Activated CD4-positive, alpha-beta T cell treated with anti-CD3 and anti-CD28 coated beads, Interleukin-2, Interleukin-6, amounts not matched to agents 100 ng/mL and 50 ng/mL, durations not matched to agents 16 hours and 8 hours (primary cell): ENCODE measurements around the gene ZNF592.
"Not testable (repeated sequence)": the region's sequence is repeated elsewhere in the genome, so short reads cannot be mapped to it uniquely, and the experiment has no call there.

Source experiments
- DNase-seq: peaks from one replicate; pipeline ENCODE4 v3.0.0-alpha.2; 2020

ZNF592 gene

GRCh38 chr15:84747416-84748273, 747 bp upstream of the ZNF592 start:
- peak; percentile 75 for DNase-seq

- peak; percentile 68 for DNase-seq
Measured at GRCh38 chr15:84749111-84749991, 959 bp downstream of the ZNF592 start.

GRCh38 chr15:84750583-84751092, 2.2 kb downstream of the ZNF592 start:
- peak; percentile 33 for DNase-seq

GRCh38 chr15:84751721-84752120, 3.3 kb downstream of the ZNF592 start:
- not testable (repeated sequence) for DNase-seq

- DNase-seq: no peak
Measured at GRCh38 chr15:84752195-84752594, 3.8 kb downstream of the ZNF592 start.

- no peak for DNase-seq
Measured at GRCh38 chr15:84752700-84753099, 4.3 kb downstream of the ZNF592 start.

- DNase-seq: not testable (repeated sequence)
Measured at GRCh38 chr15:84754889-84755288, 6.5 kb downstream of the ZNF592 start.

GRCh38 chr15:84755736-84756527, 7.5 kb downstream of the ZNF592 start:
- no peak for DNase-seq

GRCh38 chr15:84759018-84759417, 10.6 kb downstream of the ZNF592 start:
- DNase-seq: no peak

GRCh38 chr15:84760219-84760618, 11.8 kb downstream of the ZNF592 start:
- DNase-seq: peak; percentile 23

GRCh38 chr15:84761607-84762131, 13.3 kb downstream of the ZNF592 start:
- DNase-seq: peak; percentile 73

GRCh38 chr15:84762840-84763572, 14.6 kb downstream of the ZNF592 start:
- no peak for DNase-seq

- DNase-seq: no peak
Measured at GRCh38 chr15:84764585-84764984, 16.2 kb downstream of the ZNF592 start.

- DNase-seq: no peak
Measured at GRCh38 chr15:84764989-84765388, 16.6 kb downstream of the ZNF592 start.

- no peak for DNase-seq
Measured at GRCh38 chr15:84765675-84766074, 17.3 kb downstream of the ZNF592 start.

GRCh38 chr15:84766461-84767035, 18.2 kb downstream of the ZNF592 start:
- no peak for DNase-seq

- DNase-seq: no peak
Measured at GRCh38 chr15:84772031-84772430, 23.6 kb downstream of the ZNF592 start.

- no peak for DNase-seq
Measured at GRCh38 chr15:84772467-84772866, 24.1 kb downstream of the ZNF592 start.

GRCh38 chr15:84773716-84774115, 25.3 kb downstream of the ZNF592 start:
- DNase-seq: no peak

GRCh38 chr15:84775867-84776449, 27.6 kb downstream of the ZNF592 start:
- DNase-seq: no peak

GRCh38 chr15:84778194-84778593, 29.8 kb downstream of the ZNF592 start:
- DNase-seq: no peak
